HL-60 (cell line): ENCODE data around the gene SLC8B1.

ENCODE experiments used
- DNase-seq, 2 experiments: peaks; one replicate each; pipeline ENCODE4 v3.0.0-alpha.2; 2010 to 2020; ENCODE audit warnings: low read depth in 1 of 2, low spot score in 1 of 2
- H3K27ac ChIP-seq: fragments of 250-450 bp; sonication (Bioruptor Pico); replicated peaks from 2 replicates; pipeline ENCODE4 v1.5.1; 2020; ENCODE audit warnings: mild to moderate bottlenecking, moderate library complexity
- H3K27me3 ChIP-seq: fragments of 250-450 bp; sonication (Bioruptor Pico); 2 replicates; pipeline ENCODE4 v1.5.1; 2021; ENCODE audit warnings: mild to moderate bottlenecking, moderate library complexity; ENCODE audit not compliant: insufficient read depth, poor library complexity, severe bottlenecking
- H3K4me3 ChIP-seq: replicated peaks from 2 replicates; pipeline ENCODE4 v1.5.1; 2011; ENCODE audit warnings: mild to moderate bottlenecking, control low read depth, low read length; ENCODE audit not compliant: insufficient read depth
- CTCF ChIP-seq: IDR thresholded peaks from one replicate; pipeline ENCODE4 v1.5.1; 2011; ENCODE audit warnings: low read length, control low read depth, inconsistent platforms; ENCODE audit not compliant: insufficient read depth
- GABPA ChIP-seq: IDR thresholded peaks from 2 replicates; pipeline ENCODE4 v1.6.1; 2012; ENCODE audit warnings: low read depth
- POLR2AphosphoS5 ChIP-seq: IDR thresholded peaks from 2 replicates; pipeline ENCODE4 v1.6.1; 2012; ENCODE audit warnings: low read depth
- REST ChIP-seq: IDR thresholded peaks from 2 replicates; pipeline ENCODE4 v1.6.1; 2012; ENCODE audit warnings: low read depth; ENCODE audit not compliant: insufficient replicate concordance
- SPI1 ChIP-seq: IDR thresholded peaks from 2 replicates; pipeline ENCODE4 v1.6.1; 2012; ENCODE audit warnings: low read depth, mild to moderate bottlenecking, borderline replicate concordance

SLC8B1 gene

GRCh38 chr12:113291586-113291985 lies 43.3 kb downstream of the SLC8B1 start:
- no peak for DNase-seq

GRCh38 chr12:113290506-113290905 lies 44.4 kb downstream of the SLC8B1 start:
- no peak overlapping the region for H3K4me3 ChIP-seq
- DNase-seq: no peak
- TF ChIP-seq SPI1: no peak
- TF ChIP-seq CTCF: no peak
- TF ChIP-seq GABPA: no peak
- no peak for TF ChIP-seq POLR2AphosphoS5
- TF ChIP-seq REST: no peak
- no peak overlapping the region for H3K27ac ChIP-seq
- H3K27me3 ChIP-seq: no peaks in the 10 kb centered on the region

More at GRCh38 chr12:113291586-113291985, 43.3 kb downstream of the SLC8B1 start:
- no peaks in the 10 kb centered on the region for H3K27me3 ChIP-seq
- no peak overlapping the region for H3K4me3 ChIP-seq
- no peak overlapping the region for H3K27ac ChIP-seq
- TF ChIP-seq SPI1 (no peak), POLR2AphosphoS5 (no peak), CTCF (no peak), GABPA (no peak), REST (no peak)

- no peak overlapping the region for H3K4me3 ChIP-seq
- H3K27me3 ChIP-seq: no peaks in the 10 kb centered on the region
- no peak overlapping the region for H3K27ac ChIP-seq
- no peak for DNase-seq
- TF ChIP-seq CTCF (no peak), SPI1 (no peak), REST (no peak), POLR2AphosphoS5 (no peak), GABPA (no peak)
Observed at GRCh38 chr12:113289361-113289760, 45.5 kb downstream of the SLC8B1 start.
